AG04449 (cell line): ENCODE data around the gene PARP3.
A peak's percentile ranks its signal among the peaks of the same experiment; 100 is the strongest.

Experiments used
- CTCF ChIA-PET: fragments of 350-600 bp; formaldehyde crosslinking; extraction: SDS; loops from one replicate; lab custom pipeline; 2021; ENCODE audit warnings: antibody characterized with exemption; lab: Yijun Ruan, JAX
- POLR2A ChIA-PET: fragments of 400-600, 350-600 bp; formaldehyde crosslinking; extraction: SDS; loops from one replicate; lab custom pipeline; 2020; ENCODE audit warnings: antibody characterized with exemption, inconsistent platforms; lab: Yijun Ruan, JAX
- DNase-seq: peaks from one replicate; pipeline ENCODE4 v3.0.0-alpha.2; 2010; ENCODE audit warnings: low read depth, low spot score
- H3K4me3 ChIP-seq: 2 replicates; pipeline ENCODE4 v1.5.1; 2011; ENCODE audit warnings: low read depth, mild to moderate bottlenecking, control low read depth, low read length
- CTCF ChIP-seq: IDR thresholded peaks from one replicate; pipeline ENCODE4 v1.5.1; 2011; ENCODE audit warnings: mild to moderate bottlenecking, moderate library complexity, low read length, control low read depth, inconsistent platforms; ENCODE audit not compliant: insufficient read depth; ENCODE audit errors: missing control alignments

PARP3 gene

GRCh38 chr3:51938780-51939425, 3.3 kb upstream of the PARP3 start:
- POLR2A ChIA-PET: no interaction called here
- CTCF ChIA-PET: interaction anchor here (1.5 kb wide), 1 partner anchor 35 kb away, joined by 7 read pairs; the partner anchor contains the start of genes ABHD14A and ABHD14B
- DNase-seq: no peak
- TF ChIP-seq CTCF: no peak
- H3K4me3 ChIP-seq: no peak overlapping the region

- no peak for TF ChIP-seq CTCF
These were observed 1.3 kb upstream of the PARP3 start for GRCh38 chr3:51940648-51941462.

GRCh38 chr3:51941463-51941797, 733 bp upstream of the PARP3 start:
- TF ChIP-seq CTCF: no peak
- CTCF ChIA-PET: interaction anchor here (0.6 to 4.0 kb wide), 21 partner anchors 9 to 441 kb away, joined by 3 to 74 read pairs (median 11); partner anchors contain the start of genes ABHD14A, ABHD14B, ACY1 and DCAF1
- H3K4me3 ChIP-seq: peak overlapping the region; percentile 81
- no peak for DNase-seq
- POLR2A ChIA-PET: interaction anchor here (0.6 to 2.6 kb wide), 9 partner anchors 11 to 111 kb away, joined by 3 to 16 read pairs (median 4); partner anchors contain the start of genes ABHD14B, PCBP4 and RPL29

More at GRCh38 chr3:51940648-51941462, 1.3 kb upstream of the PARP3 start:
- peak overlapping the region; percentile 81 for H3K4me3 ChIP-seq
- ChIA-PET POLR2A (interaction anchor here (0.6 to 2.6 kb wide), 9 partner anchors 12 to 112 kb away, joined by 3 to 16 read pairs (median 4); partner anchors contain the start of genes ABHD14B, PCBP4 and RPL29), CTCF (interaction anchor here (0.6 to 4.0 kb wide), 21 partner anchors 9 to 441 kb away, joined by 3 to 74 read pairs (median 11); partner anchors contain the start of genes ABHD14A, ABHD14B, ACY1 and DCAF1)
- no peak for DNase-seq

- POLR2A ChIA-PET: interaction anchor here (0.9 to 2.6 kb wide), 7 partner anchors 10 to 212 kb away, joined by 3 to 16 read pairs (median 7); partner anchors contain the start of genes ABHD14A, ABHD14B, ACY1 and PCBP4
- peak overlapping the region; percentile 59 for H3K4me3 ChIP-seq
- no peak for TF ChIP-seq CTCF
- CTCF ChIA-PET: interaction anchor here (0.6 to 4.0 kb wide), 23 partner anchors 10 to 267 kb away, joined by 3 to 74 read pairs (median 6); partner anchors contain the start of genes ABHD14A, ABHD14B, ACY1 and GPR62
- DNase-seq: no peak
These were observed 664 bp downstream of the PARP3 start for GRCh38 chr3:51942603-51943450.

GRCh38 chr3:51943451-51944391, 1.6 kb downstream of the PARP3 start:
- CTCF ChIA-PET: interaction anchor here (1.0 to 4.0 kb wide), 18 partner anchors 9 to 201 kb away, joined by 3 to 74 read pairs (median 11); partner anchors contain the start of genes ABHD14A, ABHD14B, ACY1 and GPR62
- TF ChIP-seq CTCF: no peak
- no peak for DNase-seq
- POLR2A ChIA-PET: interaction anchor here (1.1 to 2.6 kb wide), 4 partner anchors 30 to 211 kb away, joined by 3 to 16 read pairs (median 8); partner anchors contain the start of genes ABHD14A, ABHD14B and RPL29
- H3K4me3 ChIP-seq: no peak overlapping the region
